Measurements from ENCODE around the gene GYG2. TPM values are rescaled to one million over a fixed set of nuclear protein-coding genes. Genes with fewer than 3 reads are reported as not detected.

Gene GYG2
- total and polyA plus RNA-seq, 2 of the 8 experiments (the other 6 are each of a cell fraction or from before 2014, with no cell fraction given) = 52.8 to 65.3 TPM

DNA sequence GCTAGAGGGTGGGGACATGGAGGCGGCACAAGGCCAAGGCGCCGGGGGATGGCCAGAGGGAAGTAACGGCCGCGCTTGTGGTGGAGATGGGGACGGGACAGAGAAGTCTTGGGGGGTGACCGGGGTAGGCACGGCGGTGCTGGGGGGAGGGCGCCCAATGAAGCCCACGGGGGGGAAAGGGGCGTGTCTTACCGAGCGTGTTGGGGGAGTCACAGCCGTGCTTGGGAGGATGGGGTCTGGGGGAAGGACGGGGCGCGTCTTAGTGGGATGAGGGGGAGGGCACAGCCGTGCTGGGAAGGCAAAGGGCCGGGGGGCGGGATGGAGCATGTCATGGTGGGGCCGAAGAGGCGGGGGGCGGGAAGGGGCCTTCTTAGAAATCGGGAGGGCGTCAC, 99.5 kb downstream of the GYG2 start:
- no peak overlapping the region for H2BK20ac ChIP-seq (ENCODE audit: low read length)
- DNase-seq (ENCODE audit: low read depth in 1 of 2, low spot score in 2 of 2) (peak; percentile 38 to 65), FAIRE-seq (no peak)
- no peaks in the 10 kb centered on the region for H4K20me1 ChIP-seq (replicated peaks in 1 of 2; ENCODE audit: control insufficient read depth in 1 of 2, insufficient read depth in 2 of 2, low read length in 2 of 2)
- H3K4me2 ChIP-seq (ENCODE audit: insufficient read depth in 1 of 2, low read depth in 2 of 2, low read length in 2 of 2) = peak overlapping the region; percentile 60 to 79
- no peaks in the 10 kb centered on the region; a peak in 1 of 4 replicates for H3K9me3 ChIP-seq (ENCODE audit: insufficient read depth in 2 of 2, low read depth in 1 of 2, low read length in 1 of 2)
- H4K91ac ChIP-seq (replicated peaks; ENCODE audit: insufficient read length, low read length) = peak overlapping the region; percentile 97
- H3K18ac ChIP-seq (ENCODE audit: extremely low read depth, low read length) = 0 out of 2 replicates have a peak overlapping the region, but pooled peaks have one; percentile 32
- WGBS, 2 experiments (ENCODE audit: extremely low coverage in 1 of 2, insufficient coverage in 1 of 2, insufficient read length in 1 of 2, insufficient replicate concordance in 2 of 2, low coverage in 1 of 2, low lambda C conversion rate in 2 of 2, missing lambda C conversion rate in 1 of 2) = 0% methylated on average over 12 of the region's 27 CpGs; no CpG with 5 or more reads in 1 of the 2 experiments
- peak overlapping the region; percentile 69 for H3K56ac ChIP-seq (replicated peaks; ENCODE audit: insufficient read length, low read depth, low read length)
- H2BK15ac ChIP-seq (ENCODE audit: low read length) = no peak overlapping the region
- peak overlapping the region; percentile 78 for H3K4ac ChIP-seq (replicated peaks; ENCODE audit: insufficient read length, low read depth, low read length)
- no peaks in the 10 kb centered on the region for H3K79me1 ChIP-seq (ENCODE audit: low read depth, low read length)
- ChIA-PET CTCF (ENCODE audit: partially characterized antibody) (no interaction called here), POLR2A (ENCODE audit: partially characterized antibody) (interaction anchor here (1.0 to 1.7 kb wide), 7 partner anchors 9 to 45 kb away, joined by 3 to 7 read pairs (median 4); no protein-coding TSS in a partner anchor)
- no peak overlapping the region for H2BK12ac ChIP-seq (ENCODE audit: low read depth, low read length)
- H4K5ac ChIP-seq (ENCODE audit: insufficient read length, low read depth, low read length) = peak overlapping the region; percentile 88
- H2BK120ac ChIP-seq (replicated peaks; ENCODE audit: low read depth, low read length) = no peak overlapping the region
- H3K23me2 ChIP-seq (ENCODE audit: low read depth, low read length) = no peaks in the 10 kb centered on the region; the same call in 1 of the 2 replicates
- H3K36me3 ChIP-seq (ENCODE audit: control insufficient read depth in 2 of 4, insufficient read depth in 4 of 4, low read length in 3 of 4) = no peaks in the 10 kb centered on the region
- H3K4me3 ChIP-seq (ENCODE audit: extremely low read depth in 1 of 4, insufficient read depth in 2 of 4, low read depth in 3 of 4, low read length in 4 of 4) = peak overlapping the region; percentile 23 to 71 (median 47); a peak in 6 of 8 replicates
- H3K4me1 ChIP-seq (replicated peaks in 1 of 4; ENCODE audit: control insufficient read depth in 3 of 4, insufficient read depth in 4 of 4, low read length in 3 of 4) = peaks cover 0 to 12% (median 1%) of the 10 kb centered on the region in 4 experiments; a peak in 2 of 7 replicates
- H3K79me2 ChIP-seq (ENCODE audit: control insufficient read depth in 1 of 2, insufficient read depth in 2 of 2, low read length in 2 of 2) = no peaks in the 10 kb centered on the region
- TF ChIP-seq CTBP2 (IDR thresholded peaks at IDR 0.05; ENCODE audit: borderline replicate concordance, insufficient read depth, insufficient read length, low read length) = no peak
- no peak for TF ChIP-seq ZNF274 (IDR thresholded peaks at IDR 0.05; ENCODE audit: borderline replicate concordance, extremely low read depth, low read length)
- no peak for TF ChIP-seq TEAD4 (IDR thresholded peaks at IDR 0.05; ENCODE audit: low read depth, low read length)
- no peak for TF ChIP-seq RBBP5 (IDR thresholded peaks at IDR 0.05; ENCODE audit: borderline replicate concordance, low read depth, low read length)
- no peak for TF ChIP-seq RFX5 (IDR thresholded peaks at IDR 0.05; ENCODE audit: borderline replicate concordance, low read depth, low read length)
- TF ChIP-seq KDM5A (IDR thresholded peaks at IDR 0.05; ENCODE audit: low read length) = no peak
- no peak for TF ChIP-seq TAF7 (optimal IDR thresholded peaks at IDR 0.05; ENCODE audit: borderline replicate concordance, low read depth, low read length)
- TF ChIP-seq SP4 (IDR thresholded peaks at IDR 0.05; ENCODE audit: low read length) = no peak
- H2AK5ac ChIP-seq (ENCODE audit: low read depth, low read length) = no peak overlapping the region
- no peaks in the 10 kb centered on the region for H3K27me3 ChIP-seq (replicated peaks in 1 of 4; ENCODE audit: control insufficient read depth in 3 of 4, extremely low read depth in 1 of 4, insufficient read depth in 3 of 4, low read length in 3 of 4)
- H3K23ac ChIP-seq (ENCODE audit: insufficient read length) = no peak overlapping the region
- H3K27ac ChIP-seq (ENCODE audit: low read depth, low read length) = peak overlapping the region; percentile 83; the same call in 1 of the 2 replicates
- peak overlapping the region; percentile 79; the same call in 1 of the 2 replicates for H4K8ac ChIP-seq (ENCODE audit: extremely low read depth, insufficient read depth, low read length)
- no peak overlapping the region for H2AFZ ChIP-seq (ENCODE audit: low read length)
- H2BK5ac ChIP-seq (ENCODE audit: low read depth, low read length) = peak overlapping the region; percentile 95; the same call in 1 of the 2 replicates
- no peak overlapping the region for H3K14ac ChIP-seq (ENCODE audit: insufficient read length)
- peak overlapping the region; percentile 32 to 66 (median 56) for H3K9ac ChIP-seq (replicated peaks in 1 of 4; ENCODE audit: extremely low read depth in 1 of 4, low read depth in 3 of 4, low read length in 3 of 4)
